ENCODE data around the gene TP53. TPM values are rescaled to one million over a fixed set of nuclear protein-coding genes. Genes with fewer than 3 reads are reported as not detected.
"Not testable (repeated sequence)": the region's sequence is repeated elsewhere in the genome, so short reads cannot be mapped to it uniquely, and the experiment has no call there.

Gene TP53
- total RNA-seq, 1 donor from 2014 or later: 178 TPM

DNA sequence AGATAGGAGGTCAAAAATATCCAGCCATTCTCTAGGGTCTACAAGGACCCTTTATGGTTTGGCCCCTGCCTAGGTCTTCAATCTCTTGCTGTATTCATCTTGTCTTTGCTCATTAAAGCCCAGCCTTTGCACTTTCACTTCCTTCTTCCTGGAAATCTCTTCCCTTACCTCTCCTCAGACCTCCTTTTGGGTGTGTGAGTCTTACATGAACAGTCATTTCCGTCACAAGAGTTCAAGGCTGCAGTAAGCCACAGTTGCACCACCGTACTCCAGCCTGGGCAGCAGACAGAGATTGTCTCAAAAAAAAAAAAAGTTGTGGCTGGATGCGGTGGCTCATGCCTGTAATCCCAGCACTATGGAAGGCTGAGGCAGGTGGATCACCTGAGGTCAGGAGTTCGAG is 42.5 kb downstream of the TP53 start:
- peaks cover 16% of the 10 kb centered on the region for H3K27me3 Mint-ChIP-seq
- peaks cover 11% of the 10 kb centered on the region for H3K4me1 Mint-ChIP-seq
- no peak for DNase-seq

DNA sequence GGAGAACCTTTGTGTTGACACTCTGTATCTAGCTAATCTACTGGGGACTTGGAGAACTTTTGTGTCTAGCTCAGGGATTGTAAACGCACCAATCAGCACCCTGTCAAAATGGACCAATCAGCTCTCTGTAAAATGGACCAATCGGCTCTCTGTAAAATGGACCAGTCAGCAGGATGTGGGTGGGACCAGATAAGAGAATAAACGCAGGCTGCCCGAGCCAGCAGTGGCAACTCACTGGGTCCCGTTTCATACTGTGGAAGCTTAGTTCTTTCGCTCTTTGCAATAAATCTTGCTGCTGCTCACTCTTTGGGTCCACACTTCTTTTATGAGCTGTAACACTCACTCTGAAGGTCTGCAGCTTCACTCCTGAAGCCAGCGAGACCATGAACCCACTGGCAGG is 45.7 kb downstream of the TP53 start:
- Mint-ChIP-seq H3K4me1 (peaks cover 11% of the 10 kb centered on the region), H3K4me3 (peak overlapping the region; percentile 62)
- H3K27me3 Mint-ChIP-seq; H3K27ac Mint-ChIP-seq; H3K36me3 Mint-ChIP-seq (ENCODE audit: low read depth); H3K9me3 Mint-ChIP-seq; intact Hi-C loops (cut with micrococcal nuclease): not testable (repeated sequence)
- peak; percentile 79 for DNase-seq

More for the DNA sequence above, 42.5 kb downstream of the TP53 start:
- Mint-ChIP-seq H3K4me3 (peak overlapping the region; percentile 3), H3K9me3 (no peaks in the 10 kb centered on the region), H3K36me3 (ENCODE audit: low read depth) (no peaks in the 10 kb centered on the region), H3K27ac (no peak overlapping the region)
- intact Hi-C loops (cut with micrococcal nuclease): no loop called here

DNA sequence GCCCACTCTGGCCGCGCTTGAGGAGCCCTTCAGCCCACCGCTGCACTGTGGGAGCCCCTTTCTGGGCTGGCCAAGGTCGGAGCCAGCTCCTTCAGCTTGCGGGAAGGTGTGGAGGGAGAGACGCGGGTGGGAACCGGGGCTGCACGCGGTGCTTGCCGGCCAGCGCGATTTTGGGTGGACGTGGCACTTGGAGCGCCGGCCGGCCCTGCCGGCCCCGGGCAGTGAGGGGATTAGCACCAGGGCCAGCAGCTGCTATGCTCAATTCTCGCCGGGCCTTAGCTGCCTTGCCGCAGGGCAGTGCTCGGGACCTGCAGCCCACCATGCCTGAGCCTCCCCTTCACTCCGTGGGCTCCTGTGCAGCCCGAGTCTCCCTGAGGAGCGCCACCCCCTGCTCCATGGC is 46.5 kb downstream of the TP53 start:
- Mint-ChIP-seq H3K27me3 (peaks cover 6% of the 10 kb centered on the region), H3K9me3 (no peaks in the 10 kb centered on the region), H3K36me3 (ENCODE audit: low read depth) (no peaks in the 10 kb centered on the region), H3K4me3 (no peak overlapping the region), H3K27ac (no peak overlapping the region), H3K4me1 (peaks cover 11% of the 10 kb centered on the region)
- DNase-seq: no peak
- intact Hi-C loops (cut with micrococcal nuclease): no loop called here

DNA sequence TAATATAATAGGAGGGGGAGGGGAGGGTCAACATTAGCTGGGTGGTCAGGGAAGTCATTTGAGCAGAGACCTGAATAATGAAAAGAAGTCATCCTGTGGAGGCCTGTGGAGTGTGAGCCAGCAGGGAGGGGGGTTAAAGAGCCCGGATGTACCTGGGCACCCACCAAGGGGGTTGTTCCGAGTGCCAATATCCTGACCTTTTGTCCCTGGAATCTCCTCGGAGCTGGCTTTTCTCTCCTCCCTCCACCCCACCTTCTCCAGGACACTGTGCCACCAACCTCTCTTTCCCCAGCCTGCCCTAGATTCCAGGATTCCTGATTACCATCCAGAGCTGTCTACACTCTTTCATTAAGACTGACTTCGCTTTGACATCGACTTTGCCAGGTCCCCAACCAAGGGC is 51.1 kb downstream of the TP53 start:
- no peak overlapping the region for H3K4me3 Mint-ChIP-seq
- H3K9me3 Mint-ChIP-seq: no peaks in the 10 kb centered on the region
- no peak for DNase-seq
- peaks cover 10% of the 10 kb centered on the region for H3K27me3 Mint-ChIP-seq
- H3K4me1 Mint-ChIP-seq: peaks cover 5% of the 10 kb centered on the region
- no peak overlapping the region for H3K27ac Mint-ChIP-seq
- H3K36me3 Mint-ChIP-seq (ENCODE audit: low read depth): no peaks in the 10 kb centered on the region
- intact Hi-C loops (cut with micrococcal nuclease): no loop called here

DNA sequence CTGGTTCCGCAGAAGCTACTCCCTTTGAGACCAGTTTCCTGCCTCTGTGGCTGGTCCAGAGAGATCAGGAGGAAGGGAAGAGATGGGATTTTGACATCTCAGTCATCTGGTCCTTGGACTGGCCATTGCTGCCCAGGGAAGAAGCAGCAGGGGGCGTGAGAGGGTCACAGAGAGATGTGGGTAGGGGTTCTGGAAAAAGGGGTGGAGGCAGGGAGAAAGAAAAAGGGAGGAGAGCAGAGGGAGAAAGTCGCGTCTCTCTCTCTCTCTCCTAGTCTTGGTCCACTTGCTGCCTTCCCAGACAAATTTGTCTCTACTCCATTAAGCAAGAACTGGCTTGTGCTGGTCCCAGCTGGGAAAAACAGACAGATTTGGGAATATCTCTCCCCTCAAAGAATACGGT is 52.9 kb downstream of the TP53 start:
- H3K4me3 Mint-ChIP-seq: no peak overlapping the region
- peaks cover 5% of the 10 kb centered on the region for H3K4me1 Mint-ChIP-seq
- intact Hi-C loops (cut with micrococcal nuclease): no loop called here
- no peaks in the 10 kb centered on the region for H3K36me3 Mint-ChIP-seq (ENCODE audit: low read depth)
- H3K27ac Mint-ChIP-seq: no peak overlapping the region
- H3K9me3 Mint-ChIP-seq: no peaks in the 10 kb centered on the region
- H3K27me3 Mint-ChIP-seq: peaks cover 7% of the 10 kb centered on the region
- DNase-seq: peak; percentile 68

DNA sequence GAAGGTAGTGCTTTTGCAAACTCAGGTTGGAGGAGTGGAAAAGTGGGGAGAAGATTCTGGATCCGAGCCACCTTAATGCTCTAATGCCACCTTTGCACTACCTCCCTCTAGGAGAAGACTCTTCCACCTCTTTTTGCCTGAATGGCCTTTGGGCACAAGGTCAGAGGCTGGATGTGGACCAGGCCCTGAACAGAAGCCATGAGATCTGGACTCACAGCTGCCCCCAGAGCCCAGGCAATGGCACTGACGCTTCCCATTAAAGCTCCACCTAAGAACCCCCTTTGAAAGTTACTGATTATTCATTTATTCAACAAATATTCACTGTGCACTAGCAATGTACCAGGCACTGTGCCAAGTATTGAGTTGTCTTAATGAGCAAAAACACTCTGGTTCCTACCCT is 54.2 kb downstream of the TP53 start:
- Mint-ChIP-seq H3K27ac (no peak overlapping the region), H3K4me1 (peaks cover 5% of the 10 kb centered on the region), H3K4me3 (no peak overlapping the region), H3K27me3 (peaks cover 5% of the 10 kb centered on the region), H3K9me3 (no peaks in the 10 kb centered on the region), H3K36me3 (ENCODE audit: low read depth) (no peaks in the 10 kb centered on the region)
- no peak for DNase-seq
- intact Hi-C loops (cut with micrococcal nuclease): no loop called here

DNA sequence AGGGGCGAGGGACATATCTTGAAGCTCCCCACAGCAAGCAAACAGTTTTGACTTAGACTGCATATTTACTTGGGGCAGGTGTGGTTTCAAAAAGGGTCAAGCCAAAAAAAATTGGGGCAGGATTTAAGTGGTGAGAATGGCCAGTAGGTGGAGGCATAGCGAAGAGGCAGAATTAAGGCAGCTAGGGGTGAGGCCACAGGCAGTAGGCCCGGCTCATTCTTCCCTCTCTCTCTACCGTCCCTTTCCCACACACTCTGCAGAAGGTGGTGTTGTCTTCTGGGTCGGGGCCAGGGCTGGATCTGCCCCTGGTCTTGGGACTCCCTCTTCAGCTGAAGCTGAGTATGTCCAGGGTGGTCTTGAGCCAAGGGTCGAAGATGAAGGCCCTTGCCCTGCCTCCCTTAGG is 54.8 kb downstream of the TP53 start:
- H3K9me3 Mint-ChIP-seq: no peaks in the 10 kb centered on the region
- peaks cover 5% of the 10 kb centered on the region for H3K27me3 Mint-ChIP-seq
- DNase-seq: peak; percentile 84
- H3K4me3 Mint-ChIP-seq: no peak overlapping the region
- peaks cover 7% of the 10 kb centered on the region for H3K4me1 Mint-ChIP-seq
- intact Hi-C loops (cut with micrococcal nuclease): loop anchor here (1.0 kb wide), 1 partner anchor 55 kb away; the partner anchor contains the start of gene TP53
- no peak overlapping the region for H3K27ac Mint-ChIP-seq
- H3K36me3 Mint-ChIP-seq (ENCODE audit: low read depth): no peaks in the 10 kb centered on the region

DNA sequence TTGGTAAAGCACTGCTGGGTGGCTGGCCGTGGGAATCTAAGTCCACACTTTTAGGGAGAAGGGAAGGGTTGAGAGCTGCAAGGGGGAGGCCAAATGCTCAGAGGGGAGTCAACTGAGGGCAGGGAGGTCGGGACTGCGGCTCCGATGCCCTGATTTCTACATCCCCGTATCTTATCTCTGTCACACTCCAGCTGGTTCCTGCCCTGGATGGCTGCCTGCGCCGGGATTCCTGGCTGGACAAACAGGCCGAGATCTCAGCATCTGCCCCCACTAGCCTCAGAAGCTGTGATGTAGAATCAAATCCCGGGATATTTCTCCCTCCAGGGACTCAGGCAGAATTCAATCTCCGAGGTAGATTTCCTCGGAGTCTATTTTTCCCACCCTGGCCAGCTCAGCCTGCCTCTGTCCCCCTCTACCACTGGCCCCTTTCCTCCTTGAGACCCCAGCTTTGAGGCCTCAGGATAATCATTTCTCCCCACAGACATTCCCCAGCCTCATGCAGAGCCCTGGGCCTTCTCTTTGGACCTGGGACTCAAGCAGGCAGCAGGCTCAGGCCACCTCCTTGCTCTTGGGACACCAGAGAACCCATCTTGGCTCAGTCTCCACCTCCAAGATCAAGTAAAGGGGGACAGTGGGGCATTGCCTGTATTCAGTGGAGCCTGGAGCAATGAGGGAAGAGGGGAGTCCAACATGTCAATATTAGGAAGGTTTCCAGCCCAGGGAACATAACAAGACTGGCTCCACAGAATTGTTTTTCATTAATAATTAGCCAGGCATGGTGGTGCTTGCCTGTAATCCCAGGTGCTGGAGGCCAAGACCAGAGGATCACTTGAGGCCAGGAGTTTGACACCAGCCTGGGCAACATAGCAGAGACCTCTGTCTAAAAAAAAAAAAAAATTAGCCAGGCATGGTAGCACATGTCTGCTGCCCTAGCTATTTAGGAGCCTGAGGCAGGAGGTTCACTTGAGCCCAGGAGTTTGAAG is 55.6 kb downstream of the TP53 start:
- H3K9me3 Mint-ChIP-seq: no peaks in the 10 kb centered on the region
- peaks cover 12% of the 10 kb centered on the region for H3K4me1 Mint-ChIP-seq
- H3K4me3 Mint-ChIP-seq: no peak overlapping the region
- DNase-seq: no peak
- intact Hi-C loops (cut with micrococcal nuclease): loop anchor here (1.0 kb wide), 1 partner anchor 56 kb away; the partner anchor contains the start of gene TP53
- H3K27ac Mint-ChIP-seq: no peak overlapping the region
- no peaks in the 10 kb centered on the region for H3K36me3 Mint-ChIP-seq (ENCODE audit: low read depth)
- peaks cover 5% of the 10 kb centered on the region for H3K27me3 Mint-ChIP-seq

DNA sequence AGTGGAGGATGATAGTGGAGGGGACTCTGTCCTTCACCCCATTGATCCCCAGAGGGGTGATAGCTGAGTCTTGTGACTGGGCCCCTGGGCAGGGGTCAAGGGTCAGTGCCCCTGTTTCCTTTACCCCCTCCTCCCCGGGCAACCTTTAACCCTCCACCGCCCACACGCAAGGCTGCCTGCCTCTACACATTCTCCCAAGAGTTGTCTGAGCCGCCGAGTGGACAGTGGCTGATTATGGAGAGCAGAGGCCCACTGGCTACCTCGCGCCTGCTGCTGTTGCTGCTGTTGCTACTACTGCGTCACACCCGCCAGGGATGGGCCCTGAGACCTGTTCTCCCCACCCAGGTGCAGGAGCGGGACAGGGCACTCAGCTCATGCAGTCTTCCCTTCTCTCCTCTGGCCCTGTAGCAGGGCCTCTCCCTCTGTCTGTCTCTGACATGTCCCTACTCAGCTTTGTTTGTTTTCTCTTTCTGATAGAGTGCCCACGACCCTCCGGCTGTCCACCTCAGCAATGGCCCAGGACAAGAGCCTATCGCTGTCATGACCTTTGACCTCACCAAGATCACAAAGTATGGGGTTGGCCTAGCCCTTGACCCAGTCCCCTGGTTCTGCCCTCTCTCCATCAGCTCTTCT is 57.2 kb downstream of the TP53 start, which contains the start of gene SHBG:
Gene SHBG (plus strand): TSS at position 197 of the 633 bp plus-strand sequence. CDS start 38 bp downstream, at position 235.
- Mint-ChIP-seq H3K4me3 (no peak within 1 kb of the TSS), H3K4me1 (peaks cover 14% of the 10 kb centered on the region), H3K27me3 (no peaks in the 10 kb centered on the region), H3K27ac (no peak within 1 kb of the TSS), H3K36me3 (ENCODE audit: low read depth) (peaks cover 5% of the 10 kb centered on the region), H3K9me3 (no peaks in the 10 kb centered on the region)
- intact Hi-C loops (cut with micrococcal nuclease): no loop called here
- DNase-seq: no peak

DNA sequence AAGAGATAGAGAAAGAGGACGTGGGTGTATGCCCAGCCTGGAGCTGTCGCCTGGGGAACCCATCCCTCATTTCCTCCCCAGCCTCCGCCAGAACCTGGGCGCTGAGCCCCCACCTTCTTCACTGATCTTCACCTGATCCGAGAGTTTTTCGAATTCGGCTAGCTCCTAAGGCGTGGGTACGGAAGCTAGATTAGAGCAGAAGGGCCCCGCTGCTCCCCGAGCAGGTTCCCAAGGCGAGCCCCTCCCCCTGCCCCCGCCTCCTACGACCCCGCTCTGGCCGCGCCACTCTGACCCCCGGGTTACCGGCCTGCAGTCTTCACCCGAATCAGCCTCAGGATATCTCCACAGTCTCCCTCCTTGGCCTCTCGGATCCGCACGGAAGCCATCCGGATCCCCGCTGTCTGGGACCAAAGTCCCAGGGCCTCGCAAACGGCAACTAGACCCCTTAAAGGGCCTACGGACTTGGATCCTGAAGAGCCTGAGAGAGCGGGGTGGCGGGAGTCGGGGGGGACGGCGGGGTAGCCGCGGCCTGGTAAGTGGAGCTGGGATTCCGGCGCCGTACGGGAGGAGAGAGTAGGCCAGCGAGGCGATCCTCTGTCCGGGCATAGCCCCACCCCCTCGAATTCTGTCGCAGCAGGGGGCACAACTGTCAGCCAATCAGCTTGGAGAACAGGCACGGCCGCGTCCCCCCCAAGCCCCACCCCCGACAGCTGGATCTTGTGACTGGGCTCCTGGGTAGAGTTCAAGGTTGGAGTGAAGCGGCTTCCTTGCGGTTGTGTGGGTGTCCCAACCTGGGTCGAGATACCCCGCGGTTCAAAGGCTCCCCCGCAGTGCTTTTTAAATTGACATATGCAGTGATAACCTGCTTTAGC is 59.8 kb downstream of the TP53 start, which contains the start of gene SAT2:
Gene SAT2 (minus strand): TSS at position 572 of the 872 bp plus-strand sequence. CDS start 186 bp downstream, at position 386.
- H3K27me3 Mint-ChIP-seq: peaks cover 1% of the 10 kb centered on the region
- peak within 1 kb of the TSS; percentile 91 for H3K4me3 Mint-ChIP-seq
- peaks cover 5% of the 10 kb centered on the region for H3K36me3 Mint-ChIP-seq (ENCODE audit: low read depth)
- peak; percentile 94 for DNase-seq
- no peaks in the 10 kb centered on the region for H3K9me3 Mint-ChIP-seq
- peaks cover 11% of the 10 kb centered on the region for H3K4me1 Mint-ChIP-seq
- peak within 1 kb of the TSS; percentile 80 for H3K27ac Mint-ChIP-seq
- intact Hi-C loops (cut with micrococcal nuclease): loop anchor here (1.0 kb wide), 1 partner anchor 61 kb away; the partner anchor contains the start of gene WRAP53

DNA sequence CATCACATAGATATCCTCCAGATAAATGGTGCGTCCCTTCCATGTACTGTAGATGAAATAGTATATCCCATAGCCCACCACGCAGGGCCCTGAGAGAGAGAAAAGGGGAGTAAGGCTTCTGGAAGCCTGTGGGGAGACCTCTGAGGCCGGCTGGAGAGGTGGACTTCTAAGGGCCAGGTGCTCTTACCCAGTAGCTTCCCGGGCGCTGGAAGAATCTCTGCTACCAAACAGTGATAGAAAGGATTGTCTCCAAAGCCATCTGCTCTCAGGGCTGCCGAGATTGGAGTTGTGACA is 60.4 kb downstream of the TP53 start:
- Mint-ChIP-seq H3K36me3 (ENCODE audit: low read depth) (peaks cover 5% of the 10 kb centered on the region), H3K9me3 (no peaks in the 10 kb centered on the region), H3K27ac (no peak overlapping the region), H3K27me3 (peaks cover 1% of the 10 kb centered on the region), H3K4me1 (peaks cover 10% of the 10 kb centered on the region), H3K4me3 (peak overlapping the region; percentile 91)
- intact Hi-C loops (cut with micrococcal nuclease): loop anchor here (1.0 kb wide), 1 partner anchor 61 kb away; the partner anchor contains the start of gene WRAP53
- no peak for DNase-seq

DNA sequence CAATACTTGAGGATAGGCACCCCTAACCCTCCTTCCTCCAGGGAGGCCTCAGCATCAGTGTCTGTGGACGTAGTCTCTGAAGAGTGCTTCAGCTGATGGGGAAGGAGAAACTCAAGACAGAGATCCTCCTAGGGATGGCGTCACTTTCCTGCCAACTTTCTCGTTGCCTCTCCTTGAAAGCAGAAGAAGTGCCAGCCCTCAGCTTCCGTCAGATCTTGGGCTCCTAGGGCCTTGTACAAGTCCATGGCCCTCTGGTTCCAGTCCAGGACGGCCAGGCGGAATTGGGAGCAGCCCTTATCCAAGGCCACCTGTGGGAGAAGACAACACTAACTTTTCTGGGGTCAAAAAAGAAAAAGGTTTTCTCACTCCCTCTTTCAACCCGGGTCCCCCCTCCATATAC is 61.0 kb downstream of the TP53 start:
- no peak for DNase-seq
- Mint-ChIP-seq H3K4me3 (peak overlapping the region; percentile 91), H3K27ac (no peak overlapping the region), H3K9me3 (no peaks in the 10 kb centered on the region), H3K4me1 (peaks cover 10% of the 10 kb centered on the region), H3K36me3 (ENCODE audit: low read depth) (peaks cover 5% of the 10 kb centered on the region), H3K27me3 (peaks cover 1% of the 10 kb centered on the region)
- intact Hi-C loops (cut with micrococcal nuclease): no loop called here

DNA sequence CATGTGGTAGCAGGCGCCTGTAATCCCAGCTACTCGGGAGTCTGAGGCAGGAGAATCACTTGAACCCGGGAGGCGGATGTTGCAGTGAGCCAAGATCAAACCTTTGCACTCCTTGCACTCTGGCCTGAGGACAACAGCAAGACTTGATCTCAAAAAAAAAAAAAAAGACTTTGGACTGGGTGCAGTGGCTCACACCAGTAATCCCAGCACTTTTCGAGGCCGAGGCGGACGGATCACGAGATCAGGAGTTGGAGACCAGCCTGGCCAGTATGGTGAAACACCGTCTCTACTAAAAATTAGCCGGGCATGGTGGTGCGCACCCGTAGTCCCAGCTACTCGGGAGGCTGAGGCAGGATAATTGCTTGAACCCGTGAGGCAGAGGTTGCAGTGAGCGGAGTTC is 61.5 kb downstream of the TP53 start:
- H3K27ac Mint-ChIP-seq; H3K4me1 Mint-ChIP-seq; H3K9me3 Mint-ChIP-seq; H3K4me3 Mint-ChIP-seq; H3K27me3 Mint-ChIP-seq; intact Hi-C loops (cut with micrococcal nuclease); H3K36me3 Mint-ChIP-seq (ENCODE audit: low read depth); DNase-seq: not testable (repeated sequence)

Data from activated CD4-positive, alpha-beta T cell treated with anti-CD3 and anti-CD28 coated beads, Interleukin-2, amount 10 ng/mL, durations not matched to agents 24 days and 14 days (primary cell).